Measurements from ENCODE around the gene NEURL1.
A peak's percentile ranks its signal among the peaks of the same experiment; 100 is the strongest.

Gene NEURL1

GRCh38 chr10:103493362-103493915, at the start of gene NEURL1:
NEURL1 (plus strand) TSS chr10:103493705; CDS start chr10:103494388, 683 bp downstream.
- no peak for DNase-seq (ENCODE audit: low read depth)

- DNase-seq (ENCODE audit: low read depth): no peak
Observed at GRCh38 chr10:103444478-103444877, 49.0 kb upstream of the NEURL1 start.

GRCh38 chr10:103445366-103445765, 48.1 kb upstream of the NEURL1 start:
- no peak for DNase-seq (ENCODE audit: low read depth)

- no peak for DNase-seq (ENCODE audit: low read depth)
Observed at GRCh38 chr10:103445767-103446567, 47.5 kb upstream of the NEURL1 start.

- no peak for DNase-seq (ENCODE audit: low read depth)
Observed at GRCh38 chr10:103447187-103447586, 46.3 kb upstream of the NEURL1 start.

GRCh38 chr10:103448746-103449145, 44.8 kb upstream of the NEURL1 start:
- DNase-seq (ENCODE audit: low read depth): peak; percentile 58

- DNase-seq (ENCODE audit: low read depth): no peak
Observed at GRCh38 chr10:103449208-103450144, 44.0 kb upstream of the NEURL1 start.

- DNase-seq (ENCODE audit: low read depth): no peak
Observed at GRCh38 chr10:103450201-103450695, 43.3 kb upstream of the NEURL1 start.

GRCh38 chr10:103451091-103451813, 42.3 kb upstream of the NEURL1 start:
- no peak for DNase-seq (ENCODE audit: low read depth)

- no peak for DNase-seq (ENCODE audit: low read depth)
Observed at GRCh38 chr10:103451831-103452505, 41.5 kb upstream of the NEURL1 start, which contains the start of gene CALHM2. CALHM2 (minus strand) TSS chr10:103452370; CDS start chr10:103449941, 2,429 bp downstream.

GRCh38 chr10:103452506-103453230, 40.8 kb upstream of the NEURL1 start:
- no peak for DNase-seq (ENCODE audit: low read depth)

GRCh38 chr10:103454026-103454425, 39.5 kb upstream of the NEURL1 start:
- DNase-seq (ENCODE audit: low read depth): no peak

- no peak for DNase-seq (ENCODE audit: low read depth)
Observed at GRCh38 chr10:103455235-103455634, 38.3 kb upstream of the NEURL1 start.

- no peak for DNase-seq (ENCODE audit: low read depth)
Observed at GRCh38 chr10:103456074-103456660, 37.3 kb upstream of the NEURL1 start.

GRCh38 chr10:103457176-103457712, 36.3 kb upstream of the NEURL1 start:
- no peak for DNase-seq (ENCODE audit: low read depth)

GRCh38 chr10:103457896-103458583, 35.5 kb upstream of the NEURL1 start:
- DNase-seq (ENCODE audit: low read depth): no peak

GRCh38 chr10:103458720-103459119, 34.8 kb upstream of the NEURL1 start, which contains the start of gene CALHM1:
CALHM1 (minus strand) TSS chr10:103458900; CDS start chr10:103458751, 149 bp downstream.
- no peak for DNase-seq (ENCODE audit: low read depth)

GRCh38 chr10:103459615-103460014, 33.9 kb upstream of the NEURL1 start:
- DNase-seq (ENCODE audit: low read depth): no peak

GRCh38 chr10:103463499-103463898, 30.0 kb upstream of the NEURL1 start:
- DNase-seq (ENCODE audit: low read depth): no peak

Data from HS-5 (cell line).